HEK293 (cell line): ENCODE results near the gene ZNF335.
A peak's percentile ranks its signal among the peaks of the same experiment; 100 is the strongest.

Source experiments
- CTCF ChIA-PET: fragments of 350-600 bp; formaldehyde crosslinking; extraction: SDS; loops from one replicate; lab custom pipeline; 2021; ENCODE audit warnings: antibody characterized with exemption; lab: Yijun Ruan, JAX
- POLR2A ChIA-PET: fragments of 300-600 bp; formaldehyde crosslinking; extraction: SDS; loops from one replicate; lab custom pipeline; 2020; ENCODE audit warnings: antibody characterized with exemption, inconsistent platforms; lab: Yijun Ruan, JAX
- H3K27ac ChIP-seq: fragments of 200-500 bp; sonication (Bioruptor generic); 2 replicates; pipeline ENCODE4 v1.5.1; 2014; ENCODE audit warnings: low read depth, low read length, control low read depth, inconsistent platforms; ENCODE audit errors: extremely low read depth
- H3K36me3 ChIP-seq, 2 experiments: fragments of 200-500 bp in 1 of 2; sonication (Bioruptor generic) in 1 of 2; 1 replicate in 1 of 2; 2 replicates in 1 of 2; pipeline ENCODE4 v1.5.1; 2014 to 2017; ENCODE audit warnings: inconsistent platforms in 2 of 2, low read length in 2 of 2; ENCODE audit not compliant: control insufficient read depth in 2 of 2, insufficient read depth in 1 of 2
- H3K4me1 ChIP-seq: fragments of 200-500 bp; sonication (Bioruptor generic); 2 replicates; pipeline ENCODE4 v1.5.1; 2014; ENCODE audit warnings: mild to moderate bottlenecking, low read length, inconsistent platforms; ENCODE audit not compliant: control insufficient read depth, insufficient read depth
- H3K4me3 ChIP-seq: 2 replicates; pipeline ENCODE4 v1.5.1; 2011; ENCODE audit warnings: low read depth, mild to moderate bottlenecking, control low read depth, low read length, moderate library complexity
- H3K9me3 ChIP-seq: fragments of 200-500 bp; sonication (Bioruptor generic); 2 replicates; pipeline ENCODE4 v1.5.1; 2014; ENCODE audit warnings: low read depth, low read length, inconsistent platforms; ENCODE audit not compliant: control insufficient read depth, insufficient read depth
- BCL11A ChIP-seq: fragments of 450-650 bp; formaldehyde crosslinking; IDR thresholded peaks from 2 replicates; pipeline ENCODE4 v1.5.1; 2016; ENCODE audit warnings: low read depth, missing biosample characterization, missing genetic modification characterization
- KLF16 ChIP-seq: fragments of 450-650 bp; formaldehyde crosslinking; IDR thresholded peaks from 2 replicates; pipeline ENCODE4 v1.5.1; 2017; ENCODE audit warnings: missing biosample characterization, missing genetic modification characterization
- KLF7 ChIP-seq: fragments of 450-650 bp; formaldehyde crosslinking; IDR thresholded peaks from 2 replicates; pipeline ENCODE4 v1.5.1; 2016; ENCODE audit warnings: missing biosample characterization, missing genetic modification characterization, borderline replicate concordance
- OSR2 ChIP-seq: fragments of 450-650 bp; formaldehyde crosslinking; IDR thresholded peaks from 2 replicates; pipeline ENCODE4 v1.5.1; 2016; ENCODE audit warnings: missing biosample characterization, missing genetic modification characterization
- RBAK ChIP-seq: fragments of 450-650 bp; formaldehyde crosslinking; IDR thresholded peaks from 2 replicates; pipeline ENCODE4 v1.5.1; 2016; ENCODE audit warnings: missing biosample characterization, missing genetic modification characterization
- WT1 ChIP-seq: fragments of 450-650 bp; formaldehyde crosslinking; IDR thresholded peaks from 2 replicates; pipeline ENCODE4 v1.5.1; 2016; ENCODE audit warnings: missing biosample characterization, missing genetic modification characterization
- YY2 ChIP-seq: fragments of 450-650 bp; formaldehyde crosslinking; IDR thresholded peaks from 2 replicates; pipeline ENCODE4 v1.5.1; 2016; ENCODE audit warnings: missing biosample characterization, missing genetic modification characterization
- ZNF19 ChIP-seq: fragments of 450-650 bp; formaldehyde crosslinking; IDR thresholded peaks from 2 replicates; pipeline ENCODE4; 2016; ENCODE audit warnings: missing biosample characterization, missing genetic modification characterization, low read depth
- ZNF292 ChIP-seq: fragments of 450-650 bp; formaldehyde crosslinking; IDR thresholded peaks from 2 replicates; pipeline ENCODE4 v1.5.1; 2016; ENCODE audit warnings: low read depth, missing biosample characterization, missing genetic modification characterization, borderline replicate concordance
- ZNF311 ChIP-seq: fragments of 450-650 bp; formaldehyde crosslinking; IDR thresholded peaks from 2 replicates; pipeline ENCODE4 v1.5.1; 2017; ENCODE audit warnings: missing biosample characterization, missing genetic modification characterization, borderline replicate concordance
- ZNF335 ChIP-seq: fragments of 450-650 bp; formaldehyde crosslinking; conservative IDR thresholded peaks from 2 replicates; pipeline ENCODE4 v1.5.1; 2016; ENCODE audit warnings: missing biosample characterization, missing genetic modification characterization
- ZNF394 ChIP-seq: fragments of 450-650 bp; formaldehyde crosslinking; IDR thresholded peaks from 2 replicates; pipeline ENCODE4 v1.5.1; 2016; ENCODE audit warnings: missing biosample characterization, missing genetic modification characterization, mild to moderate bottlenecking, moderate library complexity, borderline replicate concordance
- ZNF48 ChIP-seq: fragments of 450-650 bp; formaldehyde crosslinking; IDR thresholded peaks from 2 replicates; pipeline ENCODE4 v1.5.1; 2016; ENCODE audit warnings: missing biosample characterization, missing genetic modification characterization
- ZNF518A ChIP-seq: fragments of 450-650 bp; formaldehyde crosslinking; conservative IDR thresholded peaks from 2 replicates; pipeline ENCODE4 v1.5.1; 2016; ENCODE audit warnings: low read depth, missing biosample characterization, missing genetic modification characterization
- ZNF629 ChIP-seq: fragments of 450-650 bp; formaldehyde crosslinking; IDR thresholded peaks from 2 replicates; pipeline ENCODE4 v1.5.1; 2017; ENCODE audit warnings: missing biosample characterization, missing genetic modification characterization
- ZNF639 ChIP-seq: fragments of 450-650 bp; formaldehyde crosslinking; IDR thresholded peaks from 2 replicates; pipeline ENCODE4 v1.5.1; 2016; ENCODE audit warnings: missing biosample characterization, missing genetic modification characterization
- ZNF664 ChIP-seq: fragments of 450-650 bp; formaldehyde crosslinking; IDR thresholded peaks from 2 replicates; pipeline ENCODE4 v1.5.1; 2016; ENCODE audit warnings: missing biosample characterization, missing genetic modification characterization
- ZNF692 ChIP-seq: fragments of 450-650 bp; formaldehyde crosslinking; IDR thresholded peaks from 2 replicates; pipeline ENCODE4 v1.5.1; 2016; ENCODE audit warnings: missing biosample characterization, missing genetic modification characterization
- ZNF837 ChIP-seq: fragments of 450-650 bp; formaldehyde crosslinking; IDR thresholded peaks from 2 replicates; pipeline ENCODE4 v1.5.1; 2016; ENCODE audit warnings: missing biosample characterization, missing genetic modification characterization
- ZSCAN4 ChIP-seq: fragments of 450-650 bp; formaldehyde crosslinking; IDR thresholded peaks from 2 replicates; pipeline ENCODE4 v1.5.1; 2017; ENCODE audit warnings: missing biosample characterization, missing genetic modification characterization
- TF ChIP-seq, protein P1 (sequence below): fragments of 450-650 bp; formaldehyde crosslinking; IDR thresholded peaks from 2 replicates; pipeline ENCODE4 v1.5.1; 2016; ENCODE audit warnings: missing biosample characterization, missing genetic modification characterization

The ZNF335 gene

GRCh38 chr20:45935416-45936046 lies 36.5 kb downstream of the ZNF335 start (continued):
- TF ChIP-seq ZSCAN4 (tag by site-specific recombination) (no peak), ZNF48 (tag by site-specific recombination) (no peak), OSR2 (tag by site-specific recombination) (peak; percentile 41), ZNF335 (tag by site-specific recombination) (peak; percentile 47), ZNF518A (tag by site-specific recombination) (no peak), ZNF664 (no peak), ZNF19 (tag by site-specific recombination) (no peak)

GRCh38 chr20:45934586-45935415 lies 37.2 kb downstream of the ZNF335 start, which contains the start of gene PCIF1:
Gene PCIF1, plus strand, starts transcription at chr20:45934683. Its CDS starts 4,317 bp downstream, at chr20:45939000.
- Histone ChIP-seq H3K27ac (peak within 1 kb of the TSS; percentile 98), H3K36me3 (peaks cover 0 to 22% of the 10 kb centered on the region in 2 experiments; a peak in 1 of 3 replicates), H3K9me3 (no peaks in the 10 kb centered on the region), H3K4me1 (peaks cover 9% of the 10 kb centered on the region), H3K4me3 (peak within 1 kb of the TSS; percentile 96)
- ChIA-PET POLR2A (interaction anchor here (0.6 to 3.4 kb wide), 35 partner anchors 9 to 1436 kb away, joined by 3 to 28 read pairs (median 4); partner anchors contain the start of genes ACOT8, CTSA, DNTTIP1 and NEURL2), CTCF (interaction anchor here (0.8 to 3.3 kb wide), 4 partner anchors 15 to 52 kb away, joined by 3 to 18 read pairs (median 3); no protein-coding TSS in a partner anchor)
- TF ChIP-seq ZNF292 (tag by site-specific recombination) (no peak), RBAK (tag by site-specific recombination) (no peak), ZNF311 (tag by site-specific recombination) (no peak), ZNF639 (tag by site-specific recombination) (peak; percentile 88), WT1 (tag by site-specific recombination) (peak; percentile 59), ZSCAN4 (tag by site-specific recombination) (0 out of 2 replicates have a peak, but pooled peaks have one; percentile 29), KLF7 (tag by site-specific recombination) (peak; percentile 91), BCL11A (tag by site-specific recombination) (no peak), YY2 (tag by site-specific recombination) (peak; percentile 100), ZNF629 (tag by site-specific recombination) (peak; percentile 81), ZNF335 (tag by site-specific recombination) (no peak), ZNF394 (tag by site-specific recombination) (peak; percentile 68), ZNF692 (tag by site-specific recombination) (peak; percentile 94), ZNF837 (tag by site-specific recombination) (no peak), KLF16 (tag by site-specific recombination) (peak; percentile 99; the same call in 1 of the 2 replicates)
- TF ChIP-seq, protein P1, sequence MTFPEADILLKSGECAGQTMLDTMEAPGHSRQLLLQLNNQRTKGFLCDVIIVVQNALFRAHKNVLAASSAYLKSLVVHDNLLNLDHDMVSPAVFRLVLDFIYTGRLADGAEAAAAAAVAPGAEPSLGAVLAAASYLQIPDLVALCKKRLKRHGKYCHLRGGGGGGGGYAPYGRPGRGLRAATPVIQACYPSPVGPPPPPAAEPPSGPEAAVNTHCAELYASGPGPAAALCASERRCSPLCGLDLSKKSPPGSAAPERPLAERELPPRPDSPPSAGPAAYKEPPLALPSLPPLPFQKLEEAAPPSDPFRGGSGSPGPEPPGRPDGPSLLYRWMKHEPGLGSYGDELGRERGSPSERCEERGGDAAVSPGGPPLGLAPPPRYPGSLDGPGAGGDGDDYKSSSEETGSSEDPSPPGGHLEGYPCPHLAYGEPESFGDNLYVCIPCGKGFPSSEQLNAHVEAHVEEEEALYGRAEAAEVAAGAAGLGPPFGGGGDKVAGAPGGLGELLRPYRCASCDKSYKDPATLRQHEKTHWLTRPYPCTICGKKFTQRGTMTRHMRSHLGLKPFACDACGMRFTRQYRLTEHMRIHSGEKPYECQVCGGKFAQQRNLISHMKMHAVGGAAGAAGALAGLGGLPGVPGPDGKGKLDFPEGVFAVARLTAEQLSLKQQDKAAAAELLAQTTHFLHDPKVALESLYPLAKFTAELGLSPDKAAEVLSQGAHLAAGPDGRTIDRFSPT (tag by site-specific recombination), result peak; percentile 44; the same call in 1 of the 2 replicates
